LNCaP clone FGC (cell line): ENCODE results near the gene LORICRIN.
"Not testable (repeated sequence)": the region's sequence is repeated elsewhere in the genome, so short reads cannot be mapped to it uniquely, and the experiment has no call there.

Experiments
- DNase-seq: peaks from one replicate; pipeline ENCODE4 v3.0.0-alpha.2; 2011; ENCODE audit warnings: low read depth
- H3K4me3 ChIP-seq: 2 replicates; pipeline ENCODE4 v1.5.1; 2011; ENCODE audit warnings: mild to moderate bottlenecking, low read depth, low read length, control low read depth
- CTCF ChIP-seq: IDR thresholded peaks from 2 replicates; pipeline ENCODE4 v1.5.1; 2012; ENCODE audit warnings: mild to moderate bottlenecking; ENCODE audit not compliant: control insufficient read depth, insufficient read depth; ENCODE audit errors: extremely low read depth

The LORICRIN gene

GRCh38 chr1:153220606-153221303 lies 38.7 kb upstream of the LORICRIN start:
- DNase-seq: no peak
- no peak for TF ChIP-seq CTCF
- H3K4me3 ChIP-seq: no peak overlapping the region

- not testable (repeated sequence) for H3K4me3 ChIP-seq
- TF ChIP-seq CTCF: peak; percentile 68
- peak; percentile 15 for DNase-seq
Measured at GRCh38 chr1:153223040-153223891, 36.2 kb upstream of the LORICRIN start.

GRCh38 chr1:153227810-153228209 lies 31.7 kb upstream of the LORICRIN start:
- DNase-seq: no peak
- TF ChIP-seq CTCF: no peak
- H3K4me3 ChIP-seq: no peak overlapping the region

GRCh38 chr1:153228491-153228890 lies 31.0 kb upstream of the LORICRIN start:
- H3K4me3 ChIP-seq: no peak overlapping the region
- TF ChIP-seq CTCF: no peak
- no peak for DNase-seq

- not testable (repeated sequence) for DNase-seq, H3K4me3 ChIP-seq
- TF ChIP-seq CTCF: peak; percentile 43; the same call in 1 of the 2 replicates
Measured at GRCh38 chr1:153229076-153229829, 30.2 kb upstream of the LORICRIN start.

GRCh38 chr1:153231363-153231762 lies 28.1 kb upstream of the LORICRIN start:
- DNase-seq: no peak

More at GRCh38 chr1:153231363-153231762, 28.1 kb upstream of the LORICRIN start:
- no peak overlapping the region for H3K4me3 ChIP-seq
- no peak for TF ChIP-seq CTCF
